ENCODE results near the gene GRK4. TPM values are rescaled to one million over a fixed set of nuclear protein-coding genes. Genes with fewer than 3 reads are reported as not detected.

GRK4 gene
- total RNA-seq, 1 experiment from 2014 or later, result 3.7 TPM

DNA sequence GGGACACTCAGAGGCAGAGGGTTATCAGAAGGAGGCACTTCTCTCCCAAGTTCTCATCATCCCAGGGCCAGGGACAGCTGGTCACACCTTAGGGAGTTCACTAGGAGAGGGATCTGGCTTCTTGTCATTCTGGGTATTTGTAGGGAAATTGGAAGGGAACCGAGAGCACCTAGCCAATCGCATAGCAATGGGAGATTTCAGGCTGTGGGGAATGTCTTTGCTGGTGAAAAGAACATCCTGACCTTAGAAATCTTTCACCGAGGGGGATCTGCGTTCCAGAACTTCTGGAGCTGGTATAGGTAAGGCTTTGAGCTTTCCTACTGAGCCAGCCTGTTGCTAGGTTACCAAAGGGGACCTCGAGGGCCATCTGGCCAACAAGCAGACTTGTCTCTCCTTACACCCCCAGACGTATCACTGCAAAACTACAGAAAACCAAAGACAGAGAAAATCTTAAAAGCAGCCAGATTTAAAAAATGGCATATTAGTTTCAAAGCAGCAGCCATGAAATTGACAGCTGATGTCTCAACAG, 104.2 kb downstream of the GRK4 start:
- no peak for TF ChIP-seq EZH2 (IDR thresholded peaks at IDR 0.05; ENCODE audit: low read length, unreplicated experiment)
- TF ChIP-seq, protein P1, sequence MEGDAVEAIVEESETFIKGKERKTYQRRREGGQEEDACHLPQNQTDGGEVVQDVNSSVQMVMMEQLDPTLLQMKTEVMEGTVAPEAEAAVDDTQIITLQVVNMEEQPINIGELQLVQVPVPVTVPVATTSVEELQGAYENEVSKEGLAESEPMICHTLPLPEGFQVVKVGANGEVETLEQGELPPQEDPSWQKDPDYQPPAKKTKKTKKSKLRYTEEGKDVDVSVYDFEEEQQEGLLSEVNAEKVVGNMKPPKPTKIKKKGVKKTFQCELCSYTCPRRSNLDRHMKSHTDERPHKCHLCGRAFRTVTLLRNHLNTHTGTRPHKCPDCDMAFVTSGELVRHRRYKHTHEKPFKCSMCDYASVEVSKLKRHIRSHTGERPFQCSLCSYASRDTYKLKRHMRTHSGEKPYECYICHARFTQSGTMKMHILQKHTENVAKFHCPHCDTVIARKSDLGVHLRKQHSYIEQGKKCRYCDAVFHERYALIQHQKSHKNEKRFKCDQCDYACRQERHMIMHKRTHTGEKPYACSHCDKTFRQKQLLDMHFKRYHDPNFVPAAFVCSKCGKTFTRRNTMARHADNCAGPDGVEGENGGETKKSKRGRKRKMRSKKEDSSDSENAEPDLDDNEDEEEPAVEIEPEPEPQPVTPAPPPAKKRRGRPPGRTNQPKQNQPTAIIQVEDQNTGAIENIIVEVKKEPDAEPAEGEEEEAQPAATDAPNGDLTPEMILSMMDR (conservative IDR thresholded peaks at IDR 0.05; ENCODE audit: low read depth, low read length), result no peak
- TF ChIP-seq EZH2phosphoT487 (IDR thresholded peaks at IDR 0.05; ENCODE audit: borderline replicate concordance, low read length), result no peak
- Histone ChIP-seq H3K9ac (ENCODE audit: low read length) (no peak overlapping the region), H3K9me2 (replicated peaks; ENCODE audit: low read length) (no peaks in the 10 kb centered on the region), H3K79me2 (ENCODE audit: low read length) (no peaks in the 10 kb centered on the region), H3K9me3 (ENCODE audit: low read length) (no peaks in the 10 kb centered on the region), H3F3A (ENCODE audit: low read length, unreplicated experiment) (no peaks in the 10 kb centered on the region), H3K27me3 (ENCODE audit: low read length) (no peaks in the 10 kb centered on the region), H3K4me1 (ENCODE audit: insufficient read depth, low read length) (no peaks in the 10 kb centered on the region), H4K20me1 (ENCODE audit: low read length) (no peaks in the 10 kb centered on the region), H2AFZ (ENCODE audit: low read length) (no peak overlapping the region), H3K4me3 (ENCODE audit: low read length) (no peak overlapping the region), H3K36me3 (ENCODE audit: low read depth, low read length) (no peaks in the 10 kb centered on the region), H3K4me2 (ENCODE audit: low read length) (no peak overlapping the region), H3K27ac (ENCODE audit: low read length) (no peak overlapping the region)
- intact Hi-C loops (cut with micrococcal nuclease), result no loop called here
- no TSS peak for BruUV-seq (replicated peaks)
- no peak for ATAC-seq
- CTCF ChIA-PET, result no interaction called here
- DNase-seq, result no peak
- POLR2A ChIA-PET (ENCODE audit: unreplicated experiment), result no interaction called here

DNA sequence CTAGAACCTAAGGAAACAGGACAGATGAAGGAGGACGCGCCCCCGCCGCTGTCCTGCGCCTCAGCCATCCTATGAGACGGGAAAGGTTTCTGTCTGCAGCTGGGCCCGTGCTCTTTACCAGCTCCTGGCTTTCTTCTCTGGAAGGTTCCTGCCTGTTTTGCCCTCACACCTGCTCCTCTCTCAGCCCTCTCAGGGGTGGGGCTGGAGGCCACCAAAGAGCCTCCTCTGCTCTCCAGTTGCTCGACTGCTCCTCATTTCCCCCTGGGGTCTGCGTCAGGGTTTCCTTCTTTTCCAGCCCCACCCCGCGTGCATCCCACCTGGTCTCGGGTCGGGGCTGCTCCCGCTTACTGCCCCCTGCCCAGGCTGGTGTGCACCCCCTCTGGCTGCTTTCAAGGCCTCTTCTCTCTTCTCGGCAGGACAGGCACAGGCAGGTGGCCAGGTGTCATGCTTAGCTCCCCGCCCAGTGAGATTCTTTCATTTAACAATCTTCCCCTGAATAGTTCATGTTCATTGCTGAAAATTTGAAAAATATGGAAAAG, 106.4 kb downstream of the GRK4 start:
- intact Hi-C loops (cut with micrococcal nuclease), result no loop called here
- BruUV-seq (replicated peaks), result no TSS peak
- H3K4me3 ChIP-seq (ENCODE audit: low read length), result no peak overlapping the region
- no peak overlapping the region for H2AFZ ChIP-seq (ENCODE audit: low read length)
- no peaks in the 10 kb centered on the region for H3K9me2 ChIP-seq (replicated peaks; ENCODE audit: low read length)
- DNase-seq (no peak), ATAC-seq (no peak)
- H3K9ac ChIP-seq (ENCODE audit: low read length), result no peak overlapping the region
- no peaks in the 10 kb centered on the region for H3K9me3 ChIP-seq (ENCODE audit: low read length)
- no peaks in the 10 kb centered on the region for H3F3A ChIP-seq (ENCODE audit: low read length, unreplicated experiment)
- ChIA-PET CTCF (interaction anchor here (0.7 kb wide), 1 partner anchor 37 kb away, joined by 3 read pairs; no protein-coding TSS in a partner anchor), POLR2A (ENCODE audit: unreplicated experiment) (no interaction called here)
- no peaks in the 10 kb centered on the region for H3K79me2 ChIP-seq (ENCODE audit: low read length)
- no peaks in the 10 kb centered on the region for H3K27me3 ChIP-seq (ENCODE audit: low read length)
- H3K27ac ChIP-seq (ENCODE audit: low read length), result no peak overlapping the region
- H3K4me2 ChIP-seq (ENCODE audit: low read length), result no peak overlapping the region
- H3K36me3 ChIP-seq (ENCODE audit: low read depth, low read length), result no peaks in the 10 kb centered on the region
- no peaks in the 10 kb centered on the region for H3K4me1 ChIP-seq (ENCODE audit: insufficient read depth, low read length)
- H4K20me1 ChIP-seq (ENCODE audit: low read length), result no peaks in the 10 kb centered on the region
- TF ChIP-seq, protein P1 (conservative IDR thresholded peaks at IDR 0.05; ENCODE audit: low read depth, low read length), result no peak
- TF ChIP-seq EZH2 (IDR thresholded peaks at IDR 0.05; ENCODE audit: low read length, unreplicated experiment) (no peak), EZH2phosphoT487 (IDR thresholded peaks at IDR 0.05; ENCODE audit: borderline replicate concordance, low read length) (no peak)

DNA sequence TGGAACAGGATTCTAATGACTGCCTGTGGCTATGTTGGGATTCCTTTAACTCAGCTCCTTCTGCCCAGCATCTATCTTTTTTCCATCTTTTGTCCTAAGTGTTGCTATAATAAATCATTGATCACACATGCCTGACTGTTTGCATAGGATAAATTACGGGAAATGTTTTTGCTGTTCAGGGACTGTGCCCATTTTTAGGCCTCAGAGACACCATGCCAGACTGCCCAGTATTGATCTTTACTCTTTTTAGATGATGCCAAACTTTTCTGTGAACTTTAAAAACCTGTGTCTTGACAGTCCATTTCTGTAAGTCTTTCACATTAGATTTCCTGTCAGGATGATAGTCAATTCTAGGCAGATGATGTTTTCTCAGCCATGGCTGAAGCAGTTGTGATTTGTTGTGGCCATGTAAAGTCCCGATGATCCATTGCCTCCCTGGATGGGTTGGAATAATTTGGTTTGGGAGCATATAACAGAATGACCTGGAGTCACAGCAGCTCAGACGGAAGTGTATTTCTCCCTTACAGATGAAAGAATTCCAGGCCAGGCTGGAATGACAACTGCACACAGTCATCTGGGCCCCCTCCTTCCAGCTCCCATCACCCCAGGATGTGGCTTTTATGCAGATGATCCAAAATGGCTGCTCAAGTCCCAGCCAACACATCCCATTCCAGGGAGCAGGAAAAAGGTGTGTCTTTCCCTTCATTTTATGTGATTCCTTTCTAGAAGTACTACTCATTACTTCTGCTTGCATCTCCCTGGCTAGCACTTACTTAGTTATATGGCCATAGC, 107.5 kb downstream of the GRK4 start:
- H3K27ac ChIP-seq (ENCODE audit: low read length), result no peak overlapping the region
- H3K4me1 ChIP-seq (ENCODE audit: insufficient read depth, low read length), result no peaks in the 10 kb centered on the region
- H3K4me3 ChIP-seq (ENCODE audit: low read length), result no peak overlapping the region
- H4K20me1 ChIP-seq (ENCODE audit: low read length), result 0 out of 2 replicates have a peak, but pooled peaks cover 3% of the 10 kb centered on the region
- TF ChIP-seq EZH2 (IDR thresholded peaks at IDR 0.05; ENCODE audit: low read length, unreplicated experiment) (no peak), EZH2phosphoT487 (IDR thresholded peaks at IDR 0.05; ENCODE audit: borderline replicate concordance, low read length) (no peak)
- TF ChIP-seq, protein P1 (conservative IDR thresholded peaks at IDR 0.05; ENCODE audit: low read depth, low read length), result no peak
- H3K27me3 ChIP-seq (ENCODE audit: low read length), result no peaks in the 10 kb centered on the region
- intact Hi-C loops (cut with micrococcal nuclease), result no loop called here
- H3K79me2 ChIP-seq (ENCODE audit: low read length), result peaks cover 9% of the 10 kb centered on the region
- DNase-seq, result no peak
- POLR2A ChIA-PET (ENCODE audit: unreplicated experiment), result no interaction called here
- no peaks in the 10 kb centered on the region for H3F3A ChIP-seq (ENCODE audit: low read length, unreplicated experiment)
- no peaks in the 10 kb centered on the region for H3K36me3 ChIP-seq (ENCODE audit: low read depth, low read length)
- BruUV-seq (replicated peaks), result no TSS peak
- H3K9ac ChIP-seq (ENCODE audit: low read length), result no peak overlapping the region
- H3K9me2 ChIP-seq (replicated peaks; ENCODE audit: low read length), result no peaks in the 10 kb centered on the region
- H3K4me2 ChIP-seq (ENCODE audit: low read length), result no peak overlapping the region
- CTCF ChIA-PET, result no interaction called here
- no peak overlapping the region for H2AFZ ChIP-seq (ENCODE audit: low read length)
- no peak for ATAC-seq
- no peaks in the 10 kb centered on the region for H3K9me3 ChIP-seq (ENCODE audit: low read length)

Measured in PC-3 (cell line).